Right lobe of liver (tissue), 4 donors: ENCODE data around the gene PKM.

Experiments
- CTCF ChIP-seq, 4 donors: fragments of 200-600 bp in 3 of 4; fragments of 450-650 bp in 1 of 4; IDR thresholded peaks; one replicate each; pipeline versions ENCODE4 v1.5.1 to v1.8.0; 2016 to 2022; ENCODE audit warnings: antibody characterized with exemption in 4 of 4, mild to moderate bottlenecking in 2 of 4
- POLR2A ChIP-seq: fragments of 450-650 bp; IDR thresholded peaks from one replicate; pipeline ENCODE4 v1.6.1; 2017; ENCODE audit warnings: antibody characterized with exemption, mild to moderate bottlenecking
- donor health status: DM: no; HTN: no; CAD: no.
- donor health status: DM: no; HTN: no; CAD: no.
- donor health status: DM: no; HTN: yes; CAD: no.

GRCh38 chr15:72272213-72272996 is 41.4 kb upstream of the PKM start, which contains the start of gene PARP6:
- TF ChIP-seq CTCF (IDR thresholded peaks at IDR 0.05) = peak; percentile 38 to 62 (median 51)
- TF ChIP-seq POLR2A = peak; percentile 65
